Stomach (tissue), 4 donors: ENCODE results near the gene SGCE.

Source experiments
- EP300 ChIP-seq: sonication (generic); formaldehyde crosslinking; IDR thresholded peaks from one replicate; pipeline ENCODE4 v1.6.1; 2017; ENCODE audit warnings: antibody characterized with exemption
- POLR2A ChIP-seq, 4 donors: fragments of 450-650 bp; IDR thresholded peaks; one replicate each; pipeline ENCODE4 v1.6.1; 2016; ENCODE audit warnings: antibody characterized with exemption in 4 of 4, control low read depth in 2 of 4, mild to moderate bottlenecking in 1 of 4, moderate library complexity in 1 of 4
- POLR2AphosphoS5 ChIP-seq, 3 donors: sonication (generic); formaldehyde crosslinking; IDR thresholded peaks; one replicate each; pipeline ENCODE4 v1.6.1; 2016; ENCODE audit warnings: antibody characterized with exemption in 3 of 3
- TF ChIP-seq, protein P1 (sequence below), 7 experiments: fragments of 450-650 bp in 4 of 7; fragments of 200-600 bp in 3 of 7; sonication (generic) in 3 of 7; IDR thresholded peaks; one replicate each; pipeline ENCODE4 v1.5.1; 2016 to 2019; ENCODE audit warnings: antibody characterized with exemption in 7 of 7, control low read depth in 2 of 7, mild to moderate bottlenecking in 1 of 7

DNA sequence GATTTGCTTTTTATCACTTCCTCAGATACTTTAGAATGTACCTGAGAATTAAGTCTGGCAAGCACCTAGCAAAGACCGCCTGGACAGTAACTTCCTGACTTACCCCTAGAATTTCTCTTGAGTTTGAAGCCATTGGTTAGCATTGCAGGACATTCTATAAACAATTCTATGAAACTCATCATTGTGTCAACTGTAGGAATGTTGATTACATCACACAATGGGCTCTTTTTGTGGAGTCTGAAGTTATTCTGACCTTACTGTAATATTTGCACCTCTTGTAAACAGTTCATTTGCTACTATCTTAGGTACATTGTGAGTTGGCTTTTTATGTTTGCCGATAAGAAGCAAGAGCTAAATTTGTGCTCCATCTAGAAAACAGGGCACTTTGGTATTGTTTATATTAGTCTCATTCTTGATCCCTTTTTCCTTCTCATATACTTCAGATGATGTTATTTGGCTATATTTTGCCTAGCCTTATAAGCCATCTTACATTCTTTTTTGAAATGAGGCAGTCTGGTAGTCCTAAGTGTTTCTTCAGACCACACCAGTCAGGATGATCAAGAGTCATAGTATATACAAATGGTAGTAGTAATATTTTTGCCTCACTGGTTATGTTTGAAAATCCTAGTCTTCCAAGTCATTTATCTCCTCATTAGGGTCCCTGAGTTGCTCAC is 94.0 kb downstream of the SGCE start:
- TF ChIP-seq, protein P1, sequence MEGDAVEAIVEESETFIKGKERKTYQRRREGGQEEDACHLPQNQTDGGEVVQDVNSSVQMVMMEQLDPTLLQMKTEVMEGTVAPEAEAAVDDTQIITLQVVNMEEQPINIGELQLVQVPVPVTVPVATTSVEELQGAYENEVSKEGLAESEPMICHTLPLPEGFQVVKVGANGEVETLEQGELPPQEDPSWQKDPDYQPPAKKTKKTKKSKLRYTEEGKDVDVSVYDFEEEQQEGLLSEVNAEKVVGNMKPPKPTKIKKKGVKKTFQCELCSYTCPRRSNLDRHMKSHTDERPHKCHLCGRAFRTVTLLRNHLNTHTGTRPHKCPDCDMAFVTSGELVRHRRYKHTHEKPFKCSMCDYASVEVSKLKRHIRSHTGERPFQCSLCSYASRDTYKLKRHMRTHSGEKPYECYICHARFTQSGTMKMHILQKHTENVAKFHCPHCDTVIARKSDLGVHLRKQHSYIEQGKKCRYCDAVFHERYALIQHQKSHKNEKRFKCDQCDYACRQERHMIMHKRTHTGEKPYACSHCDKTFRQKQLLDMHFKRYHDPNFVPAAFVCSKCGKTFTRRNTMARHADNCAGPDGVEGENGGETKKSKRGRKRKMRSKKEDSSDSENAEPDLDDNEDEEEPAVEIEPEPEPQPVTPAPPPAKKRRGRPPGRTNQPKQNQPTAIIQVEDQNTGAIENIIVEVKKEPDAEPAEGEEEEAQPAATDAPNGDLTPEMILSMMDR (IDR thresholded peaks at IDR 0.05): no peak
- TF ChIP-seq POLR2AphosphoS5 (IDR thresholded peaks at IDR 0.05) (no peak), EP300 (no peak), POLR2A (IDR thresholded peaks at IDR 0.05) (no peak)
